Measurements from ENCODE around the gene DUSP10. TPM values are rescaled to one million over a fixed set of nuclear protein-coding genes. Genes with fewer than 3 reads are reported as not detected.

DUSP10 gene
- polyA plus RNA-seq, 1 donor from 2014 or later: 2.0 TPM

- H3K4me3 ChIP-seq (ENCODE audit: low read length): no peak overlapping the region
- no peaks in the 10 kb centered on the region for H3K36me3 ChIP-seq (ENCODE audit: insufficient read depth, low read length)
- TF ChIP-seq, protein P1, sequence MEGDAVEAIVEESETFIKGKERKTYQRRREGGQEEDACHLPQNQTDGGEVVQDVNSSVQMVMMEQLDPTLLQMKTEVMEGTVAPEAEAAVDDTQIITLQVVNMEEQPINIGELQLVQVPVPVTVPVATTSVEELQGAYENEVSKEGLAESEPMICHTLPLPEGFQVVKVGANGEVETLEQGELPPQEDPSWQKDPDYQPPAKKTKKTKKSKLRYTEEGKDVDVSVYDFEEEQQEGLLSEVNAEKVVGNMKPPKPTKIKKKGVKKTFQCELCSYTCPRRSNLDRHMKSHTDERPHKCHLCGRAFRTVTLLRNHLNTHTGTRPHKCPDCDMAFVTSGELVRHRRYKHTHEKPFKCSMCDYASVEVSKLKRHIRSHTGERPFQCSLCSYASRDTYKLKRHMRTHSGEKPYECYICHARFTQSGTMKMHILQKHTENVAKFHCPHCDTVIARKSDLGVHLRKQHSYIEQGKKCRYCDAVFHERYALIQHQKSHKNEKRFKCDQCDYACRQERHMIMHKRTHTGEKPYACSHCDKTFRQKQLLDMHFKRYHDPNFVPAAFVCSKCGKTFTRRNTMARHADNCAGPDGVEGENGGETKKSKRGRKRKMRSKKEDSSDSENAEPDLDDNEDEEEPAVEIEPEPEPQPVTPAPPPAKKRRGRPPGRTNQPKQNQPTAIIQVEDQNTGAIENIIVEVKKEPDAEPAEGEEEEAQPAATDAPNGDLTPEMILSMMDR (IDR thresholded peaks at IDR 0.05; ENCODE audit: poor library complexity, severe bottlenecking): no peak
- no peaks in the 10 kb centered on the region for H3K79me2 ChIP-seq (replicated peaks; ENCODE audit: insufficient read depth, low read length)
- no peaks in the 10 kb centered on the region for H3F3A ChIP-seq (ENCODE audit: insufficient read depth, low read length, poor library complexity, severe bottlenecking)
- no peaks in the 10 kb centered on the region for H3K27me3 ChIP-seq (ENCODE audit: insufficient read depth, low read depth, low read length)
- H3K27ac ChIP-seq (ENCODE audit: low read length): no peak overlapping the region
- H3K4me2 ChIP-seq (ENCODE audit: low read length): no peak overlapping the region
- no peak overlapping the region for H2AFZ ChIP-seq (ENCODE audit: low read depth, low read length)
- H4K20me1 ChIP-seq (ENCODE audit: insufficient read depth): no peaks in the 10 kb centered on the region
- H3K9ac ChIP-seq (ENCODE audit: low read length): no peak overlapping the region
- H3K9me3 ChIP-seq (ENCODE audit: low read length): no peaks in the 10 kb centered on the region
- no peaks in the 10 kb centered on the region for H3K9me2 ChIP-seq (ENCODE audit: insufficient read depth, low read length)
Measured at GRCh38 chr1:221778125-221778524, 36.2 kb upstream of the DUSP10 start.

- Histone ChIP-seq H3K9ac (ENCODE audit: low read length) (no peak overlapping the region), H3K4me2 (ENCODE audit: low read length) (no peak overlapping the region), H3K36me3 (ENCODE audit: insufficient read depth, low read length) (no peaks in the 10 kb centered on the region), H3K4me3 (ENCODE audit: low read length) (no peak overlapping the region), H4K20me1 (ENCODE audit: insufficient read depth) (no peaks in the 10 kb centered on the region), H3K27ac (ENCODE audit: low read length) (no peak overlapping the region), H2AFZ (ENCODE audit: low read depth, low read length) (no peak overlapping the region), H3K9me2 (ENCODE audit: insufficient read depth, low read length) (no peaks in the 10 kb centered on the region), H3K27me3 (ENCODE audit: insufficient read depth, low read depth, low read length) (no peaks in the 10 kb centered on the region), H3F3A (ENCODE audit: insufficient read depth, low read length, poor library complexity, severe bottlenecking) (no peaks in the 10 kb centered on the region), H3K9me3 (ENCODE audit: low read length) (no peaks in the 10 kb centered on the region), H3K79me2 (replicated peaks; ENCODE audit: insufficient read depth, low read length) (no peaks in the 10 kb centered on the region)
- no peak for TF ChIP-seq POLR2AphosphoS5 (IDR thresholded peaks at IDR 0.05)
- no peak for TF ChIP-seq RAD21 (conservative IDR thresholded peaks at IDR 0.05)
- TF ChIP-seq MXI1 (conservative IDR thresholded peaks at IDR 0.05; ENCODE audit: poor library complexity, severe bottlenecking): no peak
- no peak for TF ChIP-seq REST (IDR thresholded peaks at IDR 0.05; ENCODE audit: borderline replicate concordance)
- no peak for TF ChIP-seq TAF1 (IDR thresholded peaks at IDR 0.05; ENCODE audit: low read depth)
- TF ChIP-seq SMC3 (conservative IDR thresholded peaks at IDR 0.05; ENCODE audit: poor library complexity): no peak
- no peak for TF ChIP-seq EP300 (conservative IDR thresholded peaks at IDR 0.05; ENCODE audit: poor library complexity, severe bottlenecking)
- TF ChIP-seq EZH2 (IDR thresholded peaks at IDR 0.05; ENCODE audit: borderline replicate concordance, insufficient read depth, low read length, poor library complexity, severe bottlenecking): no peak
- TF ChIP-seq, protein P1 (IDR thresholded peaks at IDR 0.05; ENCODE audit: poor library complexity, severe bottlenecking): no peak
Measured at GRCh38 chr1:221777431-221778072, 35.7 kb upstream of the DUSP10 start.
